PC-9 (cell line): ENCODE measurements around the gene EIF2D. TPM values are rescaled to one million over a fixed set of nuclear protein-coding genes. Genes with fewer than 3 reads are reported as not detected.

ENCODE experiments used
- Bru-seq: library from RNA; stranded (reverse); fragments of 400-500 nt; gene quantifications from one replicate; lab custom pipeline; 2021; lab: Mats Ljungman, UMichigan
- BruChase-seq, 2 experiments: library from RNA; stranded (reverse); fragments of 400-500 nt; gene quantifications; one replicate each; lab custom pipeline; 2021; lab: Mats Ljungman, UMichigan
- BruUV-seq: library from RNA; stranded (reverse); fragments of 400-500 nt; replicated peaks from 2 replicates; lab custom pipeline; 2021; lab: Mats Ljungman, UMichigan
- CTCF ChIA-PET: fragments of 300-600 bp; sonication (Branson Sonifier 250); formaldehyde crosslinking; loops from one replicate; lab custom pipeline; 2022; ENCODE audit warnings: antibody characterized with exemption; lab: Charles Lee
- POLR2A ChIA-PET: fragments of 300-600 bp; sonication (Branson Sonifier 250); formaldehyde crosslinking; loops from one replicate; lab custom pipeline; 2022; ENCODE audit warnings: antibody characterized with exemption; ENCODE audit not compliant: unreplicated experiment; lab: Charles Lee
- DNase-seq, 2 experiments: peaks; one replicate each; pipeline versions ENCODE4 v3.0.0 to v3.0.0-alpha.2; 2015 to 2022; ENCODE audit warnings: mixed read lengths in 1 of 2
- H2AFZ ChIP-seq: fragments of 200-600 bp; sonication (generic); 2 replicates; pipeline ENCODE4 v1.8.1; 2017; ENCODE audit warnings: antibody characterized with exemption
- H3F3A ChIP-seq: fragments of 200-600 bp; sonication (generic); 2 replicates; pipeline ENCODE4 v1.8.1; 2017; ENCODE audit warnings: antibody characterized with exemption, mild to moderate bottlenecking, low read depth; ENCODE audit not compliant: insufficient read depth
- H3K27ac ChIP-seq: fragments of 200-600 bp; sonication (generic); 2 replicates; pipeline ENCODE4 v1.6.1; 2016; ENCODE audit warnings: mixed run types
- H3K27me3 ChIP-seq: fragments of 200-600 bp; sonication (generic); 2 replicates; pipeline ENCODE4 v1.6.1; 2016; ENCODE audit warnings: low read depth, mixed run types; ENCODE audit not compliant: insufficient read depth
- H3K36me3 ChIP-seq: fragments of 200-600 bp; sonication (generic); 2 replicates; pipeline ENCODE4 v1.6.1; 2016; ENCODE audit warnings: low read depth, mixed run types
- H3K4me1 ChIP-seq: fragments of 200-600 bp; sonication (generic); replicated peaks from 2 replicates; pipeline ENCODE4 v1.6.1; 2016; ENCODE audit warnings: mixed run types; ENCODE audit not compliant: insufficient read depth
- H3K4me2 ChIP-seq: fragments of 200-600 bp; sonication (generic); 2 replicates; pipeline ENCODE4 v1.6.1; 2017; ENCODE audit warnings: mixed run types
- H3K4me3 ChIP-seq: fragments of 200-600 bp; sonication (generic); 2 replicates; pipeline ENCODE4 v1.6.1; 2016; ENCODE audit warnings: mixed run types
- H3K79me2 ChIP-seq: fragments of 200-600 bp; sonication (generic); 2 replicates; pipeline ENCODE4 v1.6.1; 2017; ENCODE audit warnings: low read depth, mixed run types
- H3K9me2 ChIP-seq: fragments of 200-600 bp; sonication (generic); 2 replicates; pipeline ENCODE4 v1.8.1; 2017; ENCODE audit warnings: mild to moderate bottlenecking; ENCODE audit not compliant: insufficient read depth
- H3K9me3 ChIP-seq: fragments of 200-600 bp; sonication (generic); 2 replicates; pipeline ENCODE4 v1.8.1; 2016; ENCODE audit warnings: low read depth; ENCODE audit not compliant: insufficient read depth
- H4K20me1 ChIP-seq: fragments of 200-600 bp; sonication (generic); 2 replicates; pipeline ENCODE4 v1.8.1; 2017; ENCODE audit not compliant: insufficient read depth
- CTCF ChIP-seq: fragments of 200-600 bp; sonication (generic); conservative IDR thresholded peaks from 2 replicates; pipeline ENCODE4 v1.6.1; 2017; ENCODE audit warnings: mixed run types, antibody characterized with exemption, mild to moderate bottlenecking, moderate library complexity
- EZH2 ChIP-seq: fragments of 200-600 bp; sonication (generic); IDR thresholded peaks from 2 replicates; pipeline ENCODE4 v1.8.0; 2017; ENCODE audit warnings: antibody characterized with exemption, low read depth
- intact Hi-C: fragments of 100-400 bp; cut with micrococcal nuclease; formaldehyde crosslinking; loops from one replicate; pipeline ENCODE4 v1.10.0; 2022; ENCODE audit not compliant: unreplicated experiment
- long read RNA-seq: library from polyadenylated mRNA; stranded (forward); transcript quantifications from one replicate; pipeline ENCODE4 v2.0.0, GENCODE V29; 2022
- total RNA-seq: library from RNA; stranded (reverse); gene quantifications from 2 replicates; pipeline ENCODE4 v1.2.3, GENCODE V29; 2021

EIF2D gene
- total RNA-seq (57.3 and 59.0 TPM in 2 replicates), Bru-seq, nascent RNA (percentile 74 among the genes with signal in this experiment), BruChase-seq, experiment 1, labeled RNA remaining after a 2-hour chase (percentile 80 among the genes with signal in this experiment), BruChase-seq, experiment 2, labeled RNA remaining after a 6-hour chase (percentile 65 among the genes with signal in this experiment)
- long read RNA-seq, transcript EIF2D-201 (15 exons, 2,005 nt): major isoform, 77 of 100 reads
- long read RNA-seq, partial matches to known transcripts: 17 of 100 reads
- long read RNA-seq, other reads (novel, unspliced or antisense): 6 of 100 reads

- POLR2A ChIA-PET: interaction anchor here (0.5 to 0.7 kb wide), 7 partner anchors 18 to 1060 kb away, joined by 3 to 10 read pairs (median 5); partner anchors contain the start of gene C1orf116
- intact Hi-C loops: no loop called here
Observed at GRCh38 chr1:206612129-206612876, at the start of gene EIF2D. Gene EIF2D (minus strand): TSS chr1:206612465. CDS start chr1:206612342, 123 bp downstream.

GRCh38 chr1:206661161-206661820 lies 49.0 kb upstream of the EIF2D start:
- no peaks in the 10 kb centered on the region for H3K9me3 ChIP-seq
- no peaks in the 10 kb centered on the region for H3K79me2 ChIP-seq
- TF ChIP-seq CTCF (no peak), EZH2 (no peak)
- H3K36me3 ChIP-seq: no peaks in the 10 kb centered on the region
- no peak overlapping the region for H3K4me2 ChIP-seq
- POLR2A ChIA-PET: interaction anchor here (0.7 kb wide), 1 partner anchor 8 kb away, joined by 3 read pairs; no protein-coding TSS in a partner anchor
- no peak overlapping the region for H3K27ac ChIP-seq
- H4K20me1 ChIP-seq: no peaks in the 10 kb centered on the region
- no peak for DNase-seq
- intact Hi-C loops: no loop called here
- no peaks in the 10 kb centered on the region for H3K9me2 ChIP-seq
- no peak overlapping the region for H2AFZ ChIP-seq
- CTCF ChIA-PET: interaction anchor here (0.6 to 1.7 kb wide), 4 partner anchors 26 to 55 kb away, joined by 3 to 10 read pairs (median 6); partner anchors contain the start of gene DYRK3
- H3K4me3 ChIP-seq: no peak overlapping the region
- no TSS peak for BruUV-seq
- H3K4me1 ChIP-seq: no peaks in the 10 kb centered on the region
- H3F3A ChIP-seq: peaks cover 8% of the 10 kb centered on the region; the same call in 1 of the 2 replicates
- H3K27me3 ChIP-seq: 0 out of 2 replicates have a peak, but pooled peaks cover 8% of the 10 kb centered on the region

More at GRCh38 chr1:206612129-206612876, at the start of gene EIF2D:
- H3K27me3 ChIP-seq: no peaks in the 10 kb centered on the region
- no peaks in the 10 kb centered on the region for H3K36me3 ChIP-seq
- peak within 1 kb of the TSS; percentile 99 for H2AFZ ChIP-seq
- TF ChIP-seq EZH2: no peak
- TF ChIP-seq CTCF: peak; percentile 93
- no peaks in the 10 kb centered on the region for H4K20me1 ChIP-seq
- 0 out of 2 replicates have a peak, but pooled peaks cover 4% of the 10 kb centered on the region for H3F3A ChIP-seq
- H3K4me1 ChIP-seq: peaks cover 8% of the 10 kb centered on the region
- peak within 1 kb of the TSS; percentile 76 for H3K4me3 ChIP-seq
- H3K27ac ChIP-seq: peak within 1 kb of the TSS; percentile 59
- CTCF ChIA-PET: interaction anchor here (0.6 to 1.8 kb wide), 23 partner anchors 9 to 591 kb away, joined by 3 to 11 read pairs (median 5); partner anchors contain the start of genes DYRK3 and IKBKE
- H3K79me2 ChIP-seq: peaks cover 13% of the 10 kb centered on the region
- DNase-seq: peak; percentile 77 to 97
- no peaks in the 10 kb centered on the region for H3K9me3 ChIP-seq
- H3K4me2 ChIP-seq: peak within 1 kb of the TSS; percentile 96
- no TSS peak for BruUV-seq
- H3K9me2 ChIP-seq: no peaks in the 10 kb centered on the region

- CTCF ChIA-PET: interaction anchor here (1.7 kb wide), 1 partner anchor 25 kb away, joined by 7 read pairs; the partner anchor contains the start of gene DYRK3
- Histone ChIP-seq H3K27me3 (0 out of 2 replicates have a peak, but pooled peaks cover 8% of the 10 kb centered on the region), H3K27ac (no peak overlapping the region), H3K4me3 (no peak overlapping the region), H3K4me2 (no peak overlapping the region), H2AFZ (no peak overlapping the region), H3F3A (peaks cover 8% of the 10 kb centered on the region; the same call in 1 of the 2 replicates), H3K36me3 (no peaks in the 10 kb centered on the region), H3K4me1 (no peaks in the 10 kb centered on the region), H3K9me2 (no peaks in the 10 kb centered on the region), H3K79me2 (no peaks in the 10 kb centered on the region), H4K20me1 (no peaks in the 10 kb centered on the region), H3K9me3 (no peaks in the 10 kb centered on the region)
- no TSS peak for BruUV-seq
- TF ChIP-seq EZH2 (no peak), CTCF (no peak)
- intact Hi-C loops: no loop called here
- no peak for DNase-seq
- POLR2A ChIA-PET: no interaction called here
Observed at GRCh38 chr1:206660136-206660535, 47.9 kb upstream of the EIF2D start.
